Fibroblast of lung (primary cell): ENCODE results near the gene IGF2R.

Source experiments
- EZH2 ChIP-seq: IDR thresholded peaks from 2 replicates; pipeline ENCODE4 v1.5.1; 2012; ENCODE audit warnings: low read length, control low read depth, mild to moderate bottlenecking; ENCODE audit errors: missing control alignments
- TF ChIP-seq, protein P1 (sequence below), 2 donors: IDR thresholded peaks in 1 of 2; conservative IDR thresholded peaks in 1 of 2; 1 replicate in 1 of 2; 2 replicates in 1 of 2; pipeline ENCODE4 v1.5.1; 2011 to 2012; ENCODE audit warnings: low read length in 2 of 2, control low read depth in 1 of 2, inconsistent platforms in 1 of 2, low read depth in 1 of 2, mild to moderate bottlenecking in 1 of 2

GRCh38 chr6:159934181-159934580 lies 34.7 kb upstream of the IGF2R start:
- TF ChIP-seq, protein P1, sequence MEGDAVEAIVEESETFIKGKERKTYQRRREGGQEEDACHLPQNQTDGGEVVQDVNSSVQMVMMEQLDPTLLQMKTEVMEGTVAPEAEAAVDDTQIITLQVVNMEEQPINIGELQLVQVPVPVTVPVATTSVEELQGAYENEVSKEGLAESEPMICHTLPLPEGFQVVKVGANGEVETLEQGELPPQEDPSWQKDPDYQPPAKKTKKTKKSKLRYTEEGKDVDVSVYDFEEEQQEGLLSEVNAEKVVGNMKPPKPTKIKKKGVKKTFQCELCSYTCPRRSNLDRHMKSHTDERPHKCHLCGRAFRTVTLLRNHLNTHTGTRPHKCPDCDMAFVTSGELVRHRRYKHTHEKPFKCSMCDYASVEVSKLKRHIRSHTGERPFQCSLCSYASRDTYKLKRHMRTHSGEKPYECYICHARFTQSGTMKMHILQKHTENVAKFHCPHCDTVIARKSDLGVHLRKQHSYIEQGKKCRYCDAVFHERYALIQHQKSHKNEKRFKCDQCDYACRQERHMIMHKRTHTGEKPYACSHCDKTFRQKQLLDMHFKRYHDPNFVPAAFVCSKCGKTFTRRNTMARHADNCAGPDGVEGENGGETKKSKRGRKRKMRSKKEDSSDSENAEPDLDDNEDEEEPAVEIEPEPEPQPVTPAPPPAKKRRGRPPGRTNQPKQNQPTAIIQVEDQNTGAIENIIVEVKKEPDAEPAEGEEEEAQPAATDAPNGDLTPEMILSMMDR (conservative IDR thresholded peaks at IDR 0.05 in 1 of 2, IDR thresholded peaks at IDR 0.05 in 1 of 2; ENCODE audit: low read depth in 1 of 2, low read length in 2 of 2): no peak
- no peak for TF ChIP-seq EZH2
